ENCODE results near the gene SCNN1A.
"Not testable (repeated sequence)": the region's sequence is repeated elsewhere in the genome, so short reads cannot be mapped to it uniquely, and the experiment has no call there.

SCNN1A gene

DNA sequence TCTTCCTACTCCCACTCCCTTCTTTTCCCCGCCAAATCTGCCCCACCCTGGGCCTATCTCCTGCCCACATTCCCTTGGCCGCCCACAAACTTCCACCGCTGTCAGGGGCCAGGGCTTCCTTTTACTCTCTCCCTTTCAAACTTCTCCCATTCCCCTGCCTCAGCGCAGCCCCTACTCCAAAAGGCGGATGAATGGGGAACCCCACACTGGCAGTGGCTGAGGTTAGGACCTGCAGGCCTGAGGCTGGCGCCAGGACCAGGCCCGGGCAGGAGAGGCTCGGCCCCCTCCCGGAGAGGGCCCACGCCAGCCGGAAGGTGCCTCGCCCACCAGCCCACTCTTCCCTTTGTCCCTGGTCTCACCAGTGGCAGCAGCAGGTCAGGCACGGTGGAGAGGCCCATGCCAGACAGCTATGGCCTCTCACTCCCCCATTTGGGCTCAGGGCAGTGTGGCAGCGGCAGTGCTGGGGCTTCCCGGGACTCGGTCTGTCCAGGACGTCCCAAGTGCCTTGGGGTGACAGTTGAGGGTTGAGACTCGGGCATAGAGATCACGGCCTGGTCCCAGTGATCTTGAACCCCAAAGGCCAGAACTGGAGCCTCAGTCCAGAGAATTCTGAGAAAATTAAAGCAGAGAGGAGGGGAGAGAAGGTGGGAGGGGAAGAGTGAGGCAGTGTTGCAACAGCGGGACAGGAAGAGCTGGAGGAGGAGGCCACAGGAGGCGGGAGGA lies 33.8 kb downstream of the SCNN1A start, which contains the start of gene TNFRSF1A:
Gene TNFRSF1A (minus strand): TSS at position 660 of the 723 bp plus-strand sequence. CDS start 262 bp downstream, at position 398.
- peak within 1 kb of the TSS; percentile 98 for H3K4me3 ChIP-seq (ENCODE audit: control insufficient read depth, low read depth, low read length)
- TF ChIP-seq, protein P1, sequence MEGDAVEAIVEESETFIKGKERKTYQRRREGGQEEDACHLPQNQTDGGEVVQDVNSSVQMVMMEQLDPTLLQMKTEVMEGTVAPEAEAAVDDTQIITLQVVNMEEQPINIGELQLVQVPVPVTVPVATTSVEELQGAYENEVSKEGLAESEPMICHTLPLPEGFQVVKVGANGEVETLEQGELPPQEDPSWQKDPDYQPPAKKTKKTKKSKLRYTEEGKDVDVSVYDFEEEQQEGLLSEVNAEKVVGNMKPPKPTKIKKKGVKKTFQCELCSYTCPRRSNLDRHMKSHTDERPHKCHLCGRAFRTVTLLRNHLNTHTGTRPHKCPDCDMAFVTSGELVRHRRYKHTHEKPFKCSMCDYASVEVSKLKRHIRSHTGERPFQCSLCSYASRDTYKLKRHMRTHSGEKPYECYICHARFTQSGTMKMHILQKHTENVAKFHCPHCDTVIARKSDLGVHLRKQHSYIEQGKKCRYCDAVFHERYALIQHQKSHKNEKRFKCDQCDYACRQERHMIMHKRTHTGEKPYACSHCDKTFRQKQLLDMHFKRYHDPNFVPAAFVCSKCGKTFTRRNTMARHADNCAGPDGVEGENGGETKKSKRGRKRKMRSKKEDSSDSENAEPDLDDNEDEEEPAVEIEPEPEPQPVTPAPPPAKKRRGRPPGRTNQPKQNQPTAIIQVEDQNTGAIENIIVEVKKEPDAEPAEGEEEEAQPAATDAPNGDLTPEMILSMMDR (conservative IDR thresholded peaks at IDR 0.05; ENCODE audit: control insufficient read depth, insufficient read depth, low read depth, low read length), result no peak
- DNase-seq (ENCODE audit: low read depth), result peak; percentile 85

DNA sequence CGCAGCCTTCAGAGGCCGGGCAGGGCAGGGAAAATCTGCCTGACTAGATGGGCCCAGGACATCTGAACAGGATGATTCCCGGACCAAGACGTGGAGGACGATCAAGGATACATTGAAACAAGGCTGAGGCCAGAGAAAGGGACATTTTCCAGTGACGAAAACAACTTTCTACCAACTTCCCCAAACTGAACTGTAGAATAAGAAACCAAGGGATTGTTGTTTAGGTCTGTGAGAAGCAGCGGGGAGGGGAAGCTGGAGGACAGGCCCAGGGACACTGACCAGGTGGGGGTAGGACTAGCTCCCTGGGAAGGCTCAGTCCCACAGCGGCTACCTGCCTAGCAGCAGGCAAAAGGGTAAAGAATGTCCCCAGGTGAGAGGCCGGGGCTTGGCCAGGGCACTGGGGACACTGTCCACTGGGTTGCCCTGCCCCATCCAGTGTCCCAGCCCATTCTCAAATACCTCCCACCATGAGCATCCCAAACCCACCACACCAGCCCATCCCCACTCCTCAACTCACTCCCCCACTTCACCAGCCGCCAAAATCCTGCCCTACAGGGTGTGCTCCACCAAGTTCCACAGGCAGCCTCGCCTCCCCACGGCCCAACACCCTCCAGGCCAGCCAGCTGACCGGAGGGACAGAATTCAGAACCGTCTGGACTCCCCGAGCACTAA lies 34.5 kb downstream of the SCNN1A start:
- TF ChIP-seq, protein P1 (conservative IDR thresholded peaks at IDR 0.05; ENCODE audit: control insufficient read depth, insufficient read depth, low read depth, low read length), result no peak
- peak overlapping the region; percentile 98 for H3K4me3 ChIP-seq (ENCODE audit: control insufficient read depth, low read depth, low read length)

DNA sequence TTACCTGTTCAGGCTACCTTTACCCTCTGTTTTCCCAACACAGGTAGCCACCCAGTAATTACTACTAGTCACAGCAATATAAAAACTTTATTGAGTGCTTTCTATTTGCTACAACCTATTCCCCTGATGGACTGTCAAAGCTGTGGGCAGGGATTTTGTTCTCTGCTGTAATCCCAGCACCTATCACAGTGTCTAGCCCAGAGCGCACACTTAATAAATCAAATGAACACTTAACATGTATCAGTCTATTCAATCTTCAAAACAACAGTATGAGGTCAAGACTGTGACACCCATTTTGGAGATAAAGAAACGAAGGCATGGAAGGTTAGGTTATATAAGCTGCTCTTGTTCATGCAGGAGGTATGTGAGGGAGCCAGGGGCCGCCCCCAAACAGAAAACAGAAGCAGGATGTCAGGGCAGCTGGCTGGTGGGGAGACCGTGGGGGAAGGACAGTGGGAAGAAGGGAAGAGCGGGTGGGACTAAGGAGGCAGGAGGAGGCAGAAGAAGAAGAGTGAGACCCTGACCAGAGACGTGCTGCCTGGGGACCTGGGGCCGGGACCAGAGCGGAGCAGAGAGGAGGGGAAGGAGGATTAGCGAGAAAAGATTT lies 35.2 kb downstream of the SCNN1A start:
- peak overlapping the region; percentile 98 for H3K4me3 ChIP-seq (ENCODE audit: control insufficient read depth, low read depth, low read length)
- TF ChIP-seq, protein P1 (conservative IDR thresholded peaks at IDR 0.05; ENCODE audit: control insufficient read depth, insufficient read depth, low read depth, low read length), result no peak
- DNase-seq (ENCODE audit: low read depth), result peak; percentile 57

More for the DNA sequence above, 34.5 kb downstream of the SCNN1A start:
- no peak for DNase-seq (ENCODE audit: low read depth)

DNA sequence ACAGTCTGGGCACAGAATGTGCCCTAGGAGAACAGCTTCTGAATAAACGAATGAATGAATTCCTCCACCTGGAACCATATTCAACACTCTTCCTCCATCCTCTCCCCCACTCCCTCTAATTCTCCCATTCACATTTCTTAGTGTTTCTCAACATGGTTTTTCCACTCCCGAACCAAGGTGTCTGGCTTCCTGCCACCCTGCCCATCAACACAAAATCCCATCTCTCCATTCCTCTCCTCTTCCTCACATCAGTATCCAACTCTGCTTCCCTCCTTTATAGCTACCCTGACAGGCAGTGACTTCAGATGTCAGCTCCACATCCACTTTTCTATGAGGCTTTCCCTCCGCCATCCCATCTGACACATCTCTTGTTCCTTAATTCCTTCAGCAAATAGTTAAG lies 36.4 kb downstream of the SCNN1A start:
- peak overlapping the region; percentile 98 for H3K4me3 ChIP-seq (ENCODE audit: control insufficient read depth, low read depth, low read length)
- TF ChIP-seq, protein P1 (conservative IDR thresholded peaks at IDR 0.05; ENCODE audit: control insufficient read depth, insufficient read depth, low read depth, low read length), result no peak
- no peak for DNase-seq (ENCODE audit: low read depth)

DNA sequence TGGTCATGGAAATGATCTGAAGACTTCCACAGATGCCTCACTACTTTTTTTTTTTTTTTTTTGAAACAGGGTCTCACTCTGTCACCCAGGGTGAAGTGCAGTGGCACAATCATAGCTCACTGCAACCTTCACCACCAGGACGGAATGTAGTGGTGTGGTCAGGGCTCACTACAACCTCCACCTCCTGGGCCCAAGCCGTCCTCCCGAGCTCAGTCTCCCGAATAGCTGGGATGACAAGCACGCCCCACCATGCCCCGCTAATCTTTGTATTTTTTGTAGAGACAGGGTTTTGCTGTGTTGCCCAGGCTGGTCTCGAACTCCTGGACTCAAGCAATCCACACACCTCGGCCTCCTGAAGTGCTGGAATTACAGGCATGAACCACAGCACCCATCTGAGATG lies 36.8 kb downstream of the SCNN1A start:
- peak overlapping the region; percentile 98 for H3K4me3 ChIP-seq (ENCODE audit: control insufficient read depth, low read depth, low read length)
- not testable (repeated sequence) for DNase-seq (ENCODE audit: low read depth)

DNA sequence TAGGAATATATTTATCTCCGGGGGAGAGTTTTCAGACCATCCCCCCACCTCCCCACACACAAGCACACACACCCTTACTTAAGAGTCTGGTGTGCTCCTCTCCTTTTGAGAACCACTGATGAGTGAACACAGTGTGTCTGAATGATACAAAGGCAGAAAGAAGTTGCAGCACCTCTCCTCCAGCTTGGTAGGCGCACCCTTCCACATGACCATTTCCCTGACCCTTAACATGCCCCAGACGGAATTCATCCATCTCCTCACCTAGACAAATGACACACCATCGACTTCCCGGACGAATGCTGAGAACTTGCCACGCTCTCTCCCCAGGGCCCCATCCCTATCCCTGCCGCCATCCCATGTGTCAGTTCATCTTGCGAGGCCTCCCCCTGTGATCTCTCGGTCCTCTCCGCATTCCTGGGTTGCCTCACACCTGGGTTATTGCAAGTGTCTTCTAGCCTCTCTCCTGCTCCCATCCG lies 37.4 kb downstream of the SCNN1A start:
- TF ChIP-seq, protein P1 (conservative IDR thresholded peaks at IDR 0.05; ENCODE audit: control insufficient read depth, insufficient read depth, low read depth, low read length), result no peak
- DNase-seq (ENCODE audit: low read depth), result peak; percentile 89
- H3K4me3 ChIP-seq (ENCODE audit: control insufficient read depth, low read depth, low read length), result peak overlapping the region; percentile 98
